ENCODE data around the gene TRIM72. TPM values are rescaled to one million over a fixed set of nuclear protein-coding genes. Genes with fewer than 3 reads are reported as not detected.
"Not testable (repeated sequence)": the region's sequence is repeated elsewhere in the genome, so short reads cannot be mapped to it uniquely, and the experiment has no call there.

The TRIM72 gene
- total and polyA plus RNA-seq, 2 donors (not counting 3 experiments of a cell fraction or from before 2014, with no cell fraction given): not detected

DNA sequence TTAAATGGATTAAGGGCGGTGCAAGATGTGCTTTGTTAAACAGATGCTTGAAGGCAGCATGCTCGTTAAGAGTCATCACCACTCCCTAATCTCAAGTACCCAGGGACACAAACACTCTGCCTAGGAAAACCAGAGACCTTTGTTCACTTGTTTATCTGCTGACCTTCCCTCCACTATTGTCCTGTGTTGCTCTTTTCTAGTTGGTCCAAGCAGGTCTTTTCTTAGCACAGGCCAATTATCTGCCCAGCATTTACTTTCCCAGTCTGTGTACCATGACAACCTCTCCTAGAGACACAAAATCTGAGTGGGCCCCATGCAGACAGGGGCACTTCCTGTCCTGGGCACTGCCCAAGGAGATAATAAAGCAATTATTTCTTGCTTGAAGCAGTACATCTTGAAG lies 43.9 kb upstream of the TRIM72 start:
- CTCF ChIA-PET; H3K4me2 ChIP-seq (ENCODE audit: insufficient read depth, low read length); H3K9me3 ChIP-seq (replicated peaks; ENCODE audit: control insufficient read depth, insufficient read depth, low read length): not testable (repeated sequence)

DNA sequence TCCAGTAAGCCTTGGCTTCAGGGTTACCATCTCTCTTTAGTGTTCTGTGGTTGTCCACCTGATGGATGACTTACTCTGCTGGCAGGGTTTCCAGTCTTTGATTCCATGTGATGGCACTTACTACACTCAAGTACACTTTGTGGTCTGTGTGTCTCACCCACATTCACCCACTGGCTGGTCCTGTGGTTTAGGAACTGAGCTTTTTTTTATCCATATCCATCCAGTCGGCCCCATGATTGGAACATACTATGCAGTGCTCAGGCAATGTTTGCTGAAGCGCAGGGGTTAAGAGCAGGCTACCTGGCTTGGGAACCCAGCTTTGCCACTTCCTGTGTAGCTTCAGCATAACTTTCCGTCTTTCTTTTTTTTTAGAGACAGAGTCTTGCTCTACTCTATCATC lies 36.8 kb upstream of the TRIM72 start:
- H4K20me1 ChIP-seq (replicated peaks; ENCODE audit: control insufficient read depth, extremely low read depth, insufficient read depth, low read length): peaks cover 6% of the 10 kb centered on the region
- dilution Hi-C loops (cut with MboI; ENCODE audit: extremely low pct_ligation_motif_present, low sequenced_read_pairs) (no loop called here), intact Hi-C loops (cut with micrococcal nuclease) (no loop called here)
- H3K4me1 ChIP-seq (ENCODE audit: control insufficient read depth, extremely low read depth, insufficient read depth, low read length): peaks cover 10% of the 10 kb centered on the region
- DNase-seq (ENCODE audit: low read depth, low spot score): no peak
- no peak overlapping the region for H3K4me2 ChIP-seq (ENCODE audit: insufficient read depth, low read length)
- no peak overlapping the region for H3K9ac ChIP-seq (replicated peaks; ENCODE audit: extremely low read depth, insufficient read depth, low read length)
- H3K36me3 ChIP-seq (ENCODE audit: control insufficient read depth in 2 of 2, extremely low read depth in 1 of 2, insufficient read depth in 2 of 2, low read length in 2 of 2): peaks cover 0 to under 1% of the 10 kb centered on the region in 2 experiments
- FAIRE-seq: no peak
- ChIA-PET CTCF (no interaction called here), POLR2A (no interaction called here)
- BruUV-seq (replicated peaks): no TSS peak
- H3K27me3 ChIP-seq (ENCODE audit: control insufficient read depth in 2 of 2, insufficient read depth in 2 of 2, low read length in 2 of 2): no peaks in the 10 kb centered on the region
- no peak overlapping the region for H3K27ac ChIP-seq (ENCODE audit: insufficient read depth, low read depth, low read length)
- no peak for TF ChIP-seq GATA2 (IDR thresholded peaks at IDR 0.05; ENCODE audit: insufficient read depth, insufficient read length, low read depth, low read length)
- TF ChIP-seq POLR2AphosphoS5 (IDR thresholded peaks at IDR 0.05; ENCODE audit: insufficient read depth, low read depth, low read length): no peak
- TF ChIP-seq, protein P1, sequence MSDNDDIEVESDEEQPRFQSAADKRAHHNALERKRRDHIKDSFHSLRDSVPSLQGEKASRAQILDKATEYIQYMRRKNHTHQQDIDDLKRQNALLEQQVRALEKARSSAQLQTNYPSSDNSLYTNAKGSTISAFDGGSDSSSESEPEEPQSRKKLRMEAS (IDR thresholded peaks at IDR 0.05; ENCODE audit: insufficient read depth, insufficient read length): no peak
- TF ChIP-seq, protein P2, sequence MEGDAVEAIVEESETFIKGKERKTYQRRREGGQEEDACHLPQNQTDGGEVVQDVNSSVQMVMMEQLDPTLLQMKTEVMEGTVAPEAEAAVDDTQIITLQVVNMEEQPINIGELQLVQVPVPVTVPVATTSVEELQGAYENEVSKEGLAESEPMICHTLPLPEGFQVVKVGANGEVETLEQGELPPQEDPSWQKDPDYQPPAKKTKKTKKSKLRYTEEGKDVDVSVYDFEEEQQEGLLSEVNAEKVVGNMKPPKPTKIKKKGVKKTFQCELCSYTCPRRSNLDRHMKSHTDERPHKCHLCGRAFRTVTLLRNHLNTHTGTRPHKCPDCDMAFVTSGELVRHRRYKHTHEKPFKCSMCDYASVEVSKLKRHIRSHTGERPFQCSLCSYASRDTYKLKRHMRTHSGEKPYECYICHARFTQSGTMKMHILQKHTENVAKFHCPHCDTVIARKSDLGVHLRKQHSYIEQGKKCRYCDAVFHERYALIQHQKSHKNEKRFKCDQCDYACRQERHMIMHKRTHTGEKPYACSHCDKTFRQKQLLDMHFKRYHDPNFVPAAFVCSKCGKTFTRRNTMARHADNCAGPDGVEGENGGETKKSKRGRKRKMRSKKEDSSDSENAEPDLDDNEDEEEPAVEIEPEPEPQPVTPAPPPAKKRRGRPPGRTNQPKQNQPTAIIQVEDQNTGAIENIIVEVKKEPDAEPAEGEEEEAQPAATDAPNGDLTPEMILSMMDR (IDR thresholded peaks at IDR 0.05; ENCODE audit: extremely low read depth in 1 of 2, insufficient read depth in 1 of 2, low read depth in 1 of 2, low read length in 2 of 2): no peak
- TF ChIP-seq POLR2A (IDR thresholded peaks at IDR 0.05; ENCODE audit: low read depth, low read length): no peak
- TF ChIP-seq MYC (IDR thresholded peaks at IDR 0.05; ENCODE audit: low read depth, low read length): no peak
- TF ChIP-seq EZH2 (IDR thresholded peaks at IDR 0.05; ENCODE audit: borderline replicate concordance, low read depth, low read length, severe bottlenecking): no peak
- no peak for TF ChIP-seq JUN (IDR thresholded peaks at IDR 0.05; ENCODE audit: borderline replicate concordance, insufficient read depth, insufficient read length, low read depth)
- no peak for TF ChIP-seq FOS (IDR thresholded peaks at IDR 0.05; ENCODE audit: borderline replicate concordance, insufficient read depth, low read length)
- H3K9me3 ChIP-seq (replicated peaks; ENCODE audit: control insufficient read depth, insufficient read depth, low read length): no peaks in the 10 kb centered on the region
- no peak overlapping the region for H3K4me3 ChIP-seq (replicated peaks in 1 of 3; ENCODE audit: insufficient read depth in 1 of 3, low read depth in 1 of 3, low read length in 3 of 3)
- no peaks in the 10 kb centered on the region for H3K9me1 ChIP-seq (replicated peaks; ENCODE audit: control insufficient read depth, extremely low read depth, insufficient read depth, low read length)
- H3K79me2 ChIP-seq (ENCODE audit: control insufficient read depth, insufficient read depth, low read length): peaks cover 21% of the 10 kb centered on the region
- H2AFZ ChIP-seq (ENCODE audit: low read depth, low read length): no peak overlapping the region

More for the DNA sequence above, 43.9 kb upstream of the TRIM72 start:
- H3K9ac ChIP-seq (replicated peaks; ENCODE audit: extremely low read depth, insufficient read depth, low read length); H3K27me3 ChIP-seq (ENCODE audit: control insufficient read depth in 2 of 2, insufficient read depth in 2 of 2, low read length in 2 of 2); BruUV-seq (replicated peaks); intact Hi-C loops (cut with micrococcal nuclease); H3K79me2 ChIP-seq (ENCODE audit: control insufficient read depth, insufficient read depth, low read length); H3K36me3 ChIP-seq (ENCODE audit: control insufficient read depth in 2 of 2, extremely low read depth in 1 of 2, insufficient read depth in 2 of 2, low read length in 2 of 2); DNase-seq (ENCODE audit: low read depth, low spot score); H2AFZ ChIP-seq (ENCODE audit: low read depth, low read length); FAIRE-seq; H3K4me3 ChIP-seq (replicated peaks in 1 of 3; ENCODE audit: insufficient read depth in 1 of 3, low read depth in 1 of 3, low read length in 3 of 3); POLR2A ChIA-PET; H4K20me1 ChIP-seq (replicated peaks; ENCODE audit: control insufficient read depth, extremely low read depth, insufficient read depth, low read length); H3K27ac ChIP-seq (ENCODE audit: insufficient read depth, low read depth, low read length); H3K9me1 ChIP-seq (replicated peaks; ENCODE audit: control insufficient read depth, extremely low read depth, insufficient read depth, low read length); dilution Hi-C loops (cut with MboI; ENCODE audit: extremely low pct_ligation_motif_present, low sequenced_read_pairs); H3K4me1 ChIP-seq (ENCODE audit: control insufficient read depth, extremely low read depth, insufficient read depth, low read length): not testable (repeated sequence)

Data from endothelial cell of umbilical vein (primary cell).